ENCODE data around the gene BAHCC1.

BAHCC1 gene

GRCh38 chr17:81464586-81464985 is 69.3 kb downstream of the BAHCC1 start:
- no peak for DNase-seq

GRCh38 chr17:81465910-81466309 is 70.7 kb downstream of the BAHCC1 start:
- no peak for DNase-seq

DNA sequence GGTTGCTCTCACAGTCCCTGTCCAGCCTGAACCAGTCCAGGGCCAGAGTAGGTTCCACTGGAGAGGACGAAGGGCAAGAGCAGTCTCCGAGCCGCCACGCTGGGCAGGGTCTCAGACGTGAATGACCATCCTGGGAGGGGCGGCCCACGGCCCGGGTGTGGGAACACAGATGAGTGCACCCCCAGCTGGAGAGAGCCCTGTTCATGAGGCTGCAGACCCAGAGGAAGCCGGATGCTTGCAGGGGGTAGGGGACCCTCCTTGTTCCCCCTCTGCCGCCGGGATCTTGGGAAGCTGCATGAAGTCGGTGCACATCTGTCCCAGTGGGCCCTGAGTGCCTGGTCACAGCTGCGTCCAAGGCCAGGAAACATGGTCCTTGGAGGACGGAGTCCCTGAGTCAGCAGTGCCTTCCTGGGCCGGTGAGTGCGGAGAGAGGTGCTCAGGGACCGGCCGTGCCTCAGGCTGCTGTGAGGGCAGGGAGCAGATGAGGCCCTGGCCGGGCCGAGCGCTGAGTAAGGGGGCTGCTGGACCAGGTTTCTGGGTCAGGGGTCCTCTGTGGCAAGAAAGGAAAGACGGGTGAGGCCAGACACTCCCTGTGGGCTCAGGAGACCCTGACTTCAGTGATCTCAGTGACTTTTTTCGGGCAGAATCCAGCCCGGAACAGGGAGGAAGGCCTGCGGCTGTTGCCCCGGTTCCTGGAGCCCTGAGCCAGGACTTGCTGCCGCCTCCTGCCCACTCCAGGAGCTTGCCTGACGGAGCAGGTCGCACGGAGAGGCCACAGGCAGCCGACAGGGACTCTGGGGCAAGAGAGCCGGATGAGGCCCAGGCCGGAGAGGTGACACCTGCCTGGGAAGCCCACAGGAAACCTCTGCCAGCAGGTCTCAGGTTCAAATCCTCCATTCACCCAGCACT is 71.6 kb downstream of the BAHCC1 start:
- DNase-seq = no peak

DNA sequence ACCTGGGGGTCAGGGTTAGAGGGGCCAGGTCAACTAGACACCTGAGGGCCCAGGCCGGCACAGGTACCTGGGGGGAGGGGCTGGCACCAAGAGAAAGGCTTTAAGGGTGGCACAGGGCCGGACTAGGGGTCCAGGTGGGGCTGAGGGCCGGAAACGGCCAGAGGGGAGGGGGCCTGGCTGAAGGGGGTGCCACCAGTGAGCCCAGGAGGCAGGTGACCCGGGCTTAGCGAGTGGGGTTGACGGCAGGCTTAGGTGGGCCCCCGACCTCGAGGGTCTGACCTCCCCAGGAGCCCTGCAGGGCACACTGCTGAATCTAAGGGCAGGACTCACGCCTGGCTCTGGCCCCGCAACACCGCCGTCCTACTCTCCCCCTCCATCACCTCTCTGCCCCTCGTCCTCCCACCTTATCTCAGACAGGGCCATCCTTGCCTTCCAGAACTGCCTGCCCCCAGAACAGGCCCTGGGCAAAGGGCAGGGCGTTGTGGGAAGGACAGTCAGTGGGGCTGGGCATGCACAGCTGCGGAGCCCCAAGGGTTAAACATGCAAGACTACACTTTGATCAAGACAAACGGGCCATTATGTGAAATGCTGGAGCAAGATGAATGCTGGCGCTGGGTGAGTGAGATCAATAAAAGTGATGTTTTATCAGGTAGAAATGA is 73.0 kb downstream of the BAHCC1 start:
- no peak for DNase-seq

DNA sequence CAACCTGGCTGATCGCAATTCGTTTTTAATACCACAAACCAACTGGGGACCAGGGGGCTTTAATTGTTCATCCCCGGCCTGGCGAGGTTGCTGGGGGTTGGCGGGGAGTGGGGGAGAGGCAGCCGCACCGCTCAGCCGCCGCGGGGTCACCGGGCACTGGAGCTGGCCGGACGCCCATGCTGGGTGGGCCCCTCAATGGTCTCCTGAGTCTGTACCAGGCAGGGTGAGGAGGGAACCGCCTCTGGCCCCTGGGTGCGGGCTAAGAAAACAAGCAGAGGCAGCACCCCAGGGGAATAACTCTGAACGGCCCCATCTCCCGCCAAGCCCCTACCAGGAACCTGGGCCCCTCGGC is 73.5 kb downstream of the BAHCC1 start:
- DNase-seq = no peak

DNA sequence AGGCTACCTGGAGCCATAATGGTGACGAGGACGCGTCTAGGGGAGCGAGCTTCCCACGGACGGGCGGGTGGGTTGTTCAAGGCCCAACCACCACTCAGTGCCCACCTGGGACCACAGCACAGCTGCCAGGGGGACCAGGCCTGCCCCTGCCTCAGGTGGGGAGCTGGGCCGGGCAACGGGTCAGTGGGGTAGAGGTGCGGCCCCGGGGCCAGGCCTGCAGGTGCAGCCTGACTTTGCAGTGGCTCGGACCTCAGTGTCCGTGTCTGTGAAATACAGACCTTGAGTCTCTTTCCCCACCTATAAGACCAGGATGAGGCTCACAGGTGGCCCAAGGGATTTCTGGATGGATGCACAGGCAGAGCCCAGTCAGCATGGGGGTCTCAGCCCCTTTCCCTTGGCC is 74.0 kb downstream of the BAHCC1 start:
- no peak for DNase-seq

GRCh38 chr17:81470270-81470943 is 75.2 kb downstream of the BAHCC1 start:
- no peak for DNase-seq

DNA sequence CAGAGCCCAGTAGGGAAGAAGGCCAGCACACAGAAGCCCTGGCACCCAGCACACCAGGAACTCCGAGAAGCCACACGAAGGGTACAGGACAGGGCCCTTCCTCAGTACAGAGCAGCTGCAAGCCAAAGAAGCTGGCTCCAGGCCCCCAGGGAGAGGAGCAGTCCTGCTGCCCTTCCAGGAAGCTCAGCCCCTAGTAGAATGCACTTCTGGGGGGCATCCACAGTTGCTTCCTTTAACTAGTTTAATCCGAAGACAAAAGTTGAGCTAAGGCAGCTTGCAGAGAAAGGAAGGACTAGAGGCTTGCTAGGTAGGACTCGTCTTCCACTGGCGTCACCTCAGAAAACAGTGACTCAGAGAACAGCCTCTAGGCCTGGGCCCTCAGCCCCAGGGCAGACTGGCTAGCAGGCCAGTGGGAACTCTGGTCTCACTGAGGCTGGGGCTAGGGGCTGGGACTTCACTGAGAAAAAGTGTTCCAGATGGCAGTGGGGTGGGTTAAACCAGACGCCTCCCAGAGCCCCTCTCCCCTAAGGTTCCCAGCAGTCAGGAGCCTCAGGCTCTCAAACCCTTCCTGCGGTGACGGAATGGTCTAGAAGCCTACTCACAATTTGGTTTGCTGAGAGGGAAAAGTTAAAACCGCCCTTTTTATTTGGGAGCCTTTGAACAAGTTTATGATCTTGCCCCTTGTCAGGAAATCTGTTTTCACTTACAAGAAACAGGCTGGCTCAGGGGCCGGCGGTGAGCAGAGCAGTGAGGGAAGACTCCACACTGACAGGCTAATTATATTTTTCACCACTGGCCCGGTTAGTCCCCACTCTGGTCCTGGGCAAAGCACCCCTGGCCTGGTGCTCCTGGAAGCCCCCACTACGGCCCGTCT is 75.9 kb downstream of the BAHCC1 start:
- DNase-seq = no peak

GRCh38 chr17:81471818-81472456 is 76.7 kb downstream of the BAHCC1 start:
- DNase-seq = peak; percentile 65

DNA sequence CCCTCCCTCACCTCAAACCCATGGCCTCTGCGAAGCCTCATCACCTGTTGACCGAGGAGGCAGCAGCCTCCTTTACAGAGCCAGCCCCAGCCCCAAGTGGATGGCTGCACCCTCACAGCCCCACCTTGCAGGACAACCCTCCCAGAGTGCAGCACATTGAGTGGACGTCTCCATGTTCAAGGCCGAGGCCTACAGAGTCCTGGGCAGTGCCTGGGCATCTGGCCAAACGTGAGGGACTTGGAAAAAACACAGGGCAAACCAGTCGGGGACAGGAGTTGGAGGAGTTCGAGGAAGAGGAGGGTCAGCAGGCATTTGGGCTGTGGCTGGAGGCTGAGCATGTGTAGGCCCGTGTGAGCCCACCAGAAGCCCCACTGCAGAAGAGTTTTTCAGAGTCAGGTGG is 77.8 kb downstream of the BAHCC1 start:
- DNase-seq = no peak

GRCh38 chr17:81474958-81475357 is 79.7 kb downstream of the BAHCC1 start:
- DNase-seq = no peak

DNA sequence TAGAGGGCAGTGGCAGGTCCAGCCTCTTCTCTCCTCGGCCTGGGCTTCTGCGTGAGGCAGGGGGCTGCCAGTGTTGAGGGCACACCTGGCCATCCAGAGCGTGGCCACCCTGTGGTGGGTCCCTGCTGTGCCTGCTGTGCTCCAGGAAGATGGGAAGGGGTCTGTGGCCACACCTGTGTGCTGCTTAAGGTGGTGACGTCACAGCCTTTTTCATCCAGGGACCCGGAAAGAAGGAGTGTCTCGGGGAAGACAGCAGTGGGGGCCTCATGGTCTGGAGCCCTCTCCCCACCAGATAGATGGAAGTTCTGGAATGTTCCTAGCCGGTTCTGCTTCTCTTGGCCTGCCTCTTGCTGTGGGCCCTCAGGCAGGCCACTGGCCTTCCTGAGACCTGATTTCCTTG is 80.8 kb downstream of the BAHCC1 start:
- no peak for DNase-seq

DNA sequence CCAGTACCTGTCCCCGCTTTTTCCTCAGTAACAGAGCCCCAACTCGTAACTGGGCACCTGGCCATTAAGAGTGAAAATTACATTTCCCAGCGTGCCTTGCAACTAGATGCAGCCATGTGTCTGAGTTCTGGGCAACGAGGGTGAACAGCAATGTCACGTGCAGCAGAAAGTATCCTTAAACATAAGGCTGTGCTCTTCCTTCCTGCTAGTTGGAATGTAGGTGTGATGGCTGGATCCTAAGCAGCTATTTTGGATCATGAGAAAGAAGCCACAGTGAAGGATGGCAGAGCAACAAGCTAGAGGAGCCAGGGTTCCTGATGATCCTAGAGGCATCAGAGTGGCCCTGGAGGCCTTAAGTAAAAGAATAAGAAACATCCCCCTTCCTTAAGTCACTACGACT is 81.4 kb downstream of the BAHCC1 start:
- DNase-seq = no peak

GRCh38 chr17:81477173-81477572 is 81.9 kb downstream of the BAHCC1 start:
- DNase-seq = no peak

DNA sequence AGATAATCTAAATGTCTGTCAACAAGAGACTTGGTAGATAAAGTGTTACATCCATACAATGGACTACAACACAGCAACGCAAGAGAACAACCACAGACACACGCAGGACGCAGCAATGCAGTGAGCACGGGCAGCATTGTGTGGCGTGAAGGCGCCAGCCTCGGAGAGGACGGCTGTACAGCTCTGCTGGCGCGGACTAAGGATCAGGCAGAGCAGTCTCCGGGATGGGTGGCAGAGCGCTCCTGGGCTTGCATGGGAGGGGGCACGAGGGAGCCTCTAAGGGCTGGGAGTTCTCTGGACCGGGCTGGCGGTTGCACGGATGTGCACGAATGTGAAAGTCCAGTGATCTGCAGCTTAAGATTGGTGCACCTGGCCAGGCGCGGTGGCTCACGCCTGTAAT is 82.9 kb downstream of the BAHCC1 start:
- no peak for DNase-seq

GRCh38 chr17:81479175-81480071 is 84.2 kb downstream of the BAHCC1 start:
- no peak for DNase-seq

GRCh38 chr17:81480140-81481072 is 85.1 kb downstream of the BAHCC1 start:
- DNase-seq = no peak

- DNase-seq = peak; percentile 64
These were observed 86.0 kb downstream of the BAHCC1 start for GRCh38 chr17:81481073-81481799.

DNA sequence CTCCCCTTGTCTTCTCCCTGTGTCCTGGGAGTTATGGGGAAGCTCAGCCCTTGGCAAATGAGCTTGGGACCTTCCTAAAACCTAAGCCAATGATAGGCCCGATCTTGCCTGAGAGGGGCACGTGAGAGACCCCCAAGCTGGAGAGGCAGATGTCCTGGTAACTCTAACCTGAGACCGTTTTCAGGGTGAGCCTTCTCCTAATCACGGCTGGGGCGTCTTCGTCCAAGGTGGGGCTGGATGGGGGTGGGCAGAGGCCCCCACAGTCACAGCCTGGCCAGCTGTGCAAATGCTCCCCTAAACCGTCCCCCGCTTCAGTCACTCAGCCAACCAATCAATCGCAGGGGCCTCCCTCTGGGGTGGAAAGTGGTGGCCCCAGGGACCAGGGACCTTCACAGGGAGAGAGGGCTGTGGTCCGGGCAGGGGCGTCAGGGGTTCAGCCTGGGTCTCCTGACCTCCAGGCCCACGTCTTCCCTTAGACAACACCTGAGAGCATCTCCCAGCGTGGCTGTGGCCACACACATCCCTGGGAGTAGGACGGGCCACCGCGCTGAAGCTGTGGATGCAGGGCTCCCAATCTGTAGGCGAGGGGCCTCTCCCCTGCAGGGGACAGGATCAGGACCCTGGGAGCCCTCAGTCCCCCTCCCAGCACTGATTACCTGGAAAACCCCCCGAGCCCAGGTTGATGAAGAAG is 86.7 kb downstream of the BAHCC1 start:
- no peak for DNase-seq

Data from activated CD4-positive, alpha-beta T cell treated with anti-CD3 and anti-CD28 coated beads for 48 hours (primary cell).